B cell (primary cell): Measurements from ENCODE around the gene GNAI2. TPM values are rescaled to one million over a fixed set of nuclear protein-coding genes. Genes with fewer than 3 reads are reported as not detected.

Source experiments
- ATAC-seq: fragments of 200-7000 bp; cut with Tn5 transposase; one replicate; pipeline ENCODE4 v1.10.0; 2021; ENCODE audit warnings: low read depth, mild to moderate bottlenecking, moderate number of reproducible peaks, moderate library complexity
- CTCF ChIA-PET: fragments of 350-600 bp; sonication (Branson Sonifier 250); formaldehyde crosslinking; loops from one replicate; lab custom pipeline; 2021; ENCODE audit warnings: antibody characterized with exemption, inconsistent platforms; lab: Charles Lee
- POLR2A ChIA-PET: fragments of 350-600 bp; sonication (Branson Sonifier 250); formaldehyde crosslinking; loops from one replicate; lab custom pipeline; 2021; ENCODE audit warnings: antibody characterized with exemption; lab: Charles Lee
- DNase-seq: peaks from one replicate; pipeline ENCODE4 v3.0.0; 2013
- H2AFZ ChIP-seq: 2 replicates; pipeline ENCODE4 v1.6.1; 2012; ENCODE audit warnings: mild to moderate bottlenecking, low read depth, low read length; ENCODE audit not compliant: insufficient read depth, poor library complexity, severe bottlenecking
- H3K27ac ChIP-seq, 2 donors: 1 replicate in 1 of 2; 2 replicates in 1 of 2; pipeline ENCODE4 v1.5.1; 2012 to 2013; ENCODE audit warnings: low read length in 2 of 2, mild to moderate bottlenecking in 2 of 2, moderate library complexity in 1 of 2
- H3K27me3 ChIP-seq, 4 experiments: fragments of 200-600 bp in 1 of 4; sonication (generic) in 1 of 4; replicated peaks in 1 of 4; 1 replicate in 2 of 4; 2 replicates in 2 of 4; pipeline versions ENCODE4 v1.6.1 to v1.7.0; 2013 to 2016; ENCODE audit warnings: low read length in 3 of 4, mild to moderate bottlenecking in 2 of 4, mixed read lengths in 1 of 4, moderate library complexity in 1 of 4; ENCODE audit not compliant: insufficient read depth in 4 of 4, control insufficient read depth in 3 of 4; ENCODE audit errors: control extremely low read depth in 1 of 4
- H3K36me3 ChIP-seq, 2 experiments: replicated peaks in 1 of 2; 1 replicate in 1 of 2; 2 replicates in 1 of 2; pipeline versions ENCODE4 v1.6.1 to v1.7.1; 2013; ENCODE audit warnings: low read length in 1 of 2; ENCODE audit not compliant: insufficient read depth in 2 of 2, control insufficient read depth in 1 of 2; ENCODE audit errors: control extremely low read depth in 1 of 2, extremely low read depth in 1 of 2
- H3K4me1 ChIP-seq, 2 donors: fragments of 200-600 bp in 1 of 2; sonication (generic) in 1 of 2; 1 replicate in 1 of 2; 2 replicates in 1 of 2; pipeline versions ENCODE4 v1.5.1 to v1.6.1; 2013 to 2017; ENCODE audit warnings: low read length in 2 of 2; ENCODE audit not compliant: control insufficient read depth in 2 of 2, insufficient read depth in 2 of 2
- H3K4me2 ChIP-seq: replicated peaks from 2 replicates; pipeline ENCODE3; 2012; ENCODE audit warnings: mild to moderate bottlenecking, low read depth, low read length; ENCODE audit not compliant: poor library complexity, severe bottlenecking
- H3K4me3 ChIP-seq, 5 experiments: fragments of 200-600 bp in 1 of 5; sonication (generic) in 1 of 5; 1 replicate in 3 of 5; 2 replicates in 2 of 5; pipeline versions ENCODE4 v1.5.1 to v1.7.0; 2011 to 2016; ENCODE audit warnings: low read length in 4 of 5, mild to moderate bottlenecking in 4 of 5, low read depth in 2 of 5, control low read depth in 1 of 5, moderate library complexity in 1 of 5; ENCODE audit not compliant: insufficient read depth in 1 of 5; ENCODE audit errors: control extremely low read depth in 1 of 5, extremely low read depth in 1 of 5
- H3K79me2 ChIP-seq: fragments of 200-600 bp; sonication (generic); one replicate; pipeline ENCODE4 v1.6.0; 2016; ENCODE audit warnings: low read length; ENCODE audit not compliant: control insufficient read depth, insufficient read depth
- H3K9ac ChIP-seq: fragments of 200-600 bp; sonication (generic); 2 replicates; pipeline ENCODE4 v1.6.1; 2017; ENCODE audit warnings: mild to moderate bottlenecking, low read length, moderate library complexity
- H3K9me3 ChIP-seq, 3 donors: one replicate each; pipeline versions ENCODE4 v1.6.1 to v1.7.1; 2013; ENCODE audit warnings: low read length in 2 of 3; ENCODE audit not compliant: control insufficient read depth in 2 of 3, insufficient read depth in 1 of 3; ENCODE audit errors: control extremely low read depth in 1 of 3
- H4K20me1 ChIP-seq: 2 replicates; pipeline ENCODE4 v1.6.0; 2012; ENCODE audit warnings: mild to moderate bottlenecking, low read length; ENCODE audit not compliant: insufficient read depth, control insufficient read depth, poor library complexity, severe bottlenecking
- H3K27ac Mint-ChIP-seq: one replicate; pipeline ENCODE4 v1.8.0; 2021; ENCODE audit warnings: mixed read lengths
- H3K27me3 Mint-ChIP-seq: one replicate; pipeline ENCODE4 v1.8.0; 2021; ENCODE audit warnings: mixed read lengths
- H3K4me1 Mint-ChIP-seq: one replicate; pipeline ENCODE4 v1.8.0; 2021; ENCODE audit warnings: mixed read lengths
- H3K4me3 Mint-ChIP-seq: one replicate; pipeline ENCODE4 v1.8.0; 2021; ENCODE audit warnings: mixed read lengths
- H3K9me3 Mint-ChIP-seq: one replicate; pipeline ENCODE4 v1.8.0; 2022; ENCODE audit warnings: mixed read lengths; ENCODE audit not compliant: insufficient read depth
- CTCF ChIP-seq: fragments of 200-600 bp; IDR thresholded peaks from one replicate; pipeline ENCODE4 v1.8.0; 2022; ENCODE audit warnings: antibody characterized with exemption, mild to moderate bottlenecking
- EZH2 ChIP-seq: IDR thresholded peaks from 2 replicates; pipeline ENCODE4 v1.6.1; 2012; ENCODE audit warnings: borderline replicate concordance, low read depth, mild to moderate bottlenecking, moderate library complexity, low read length; ENCODE audit not compliant: insufficient read depth, poor library complexity, severe bottlenecking
- whole genome bisulfite sequencing: methylation state at CpG from one replicate; pipeline ENCODE4 v1.1.5; 2013; ENCODE audit warnings: missing lambda C conversion rate; ENCODE audit not compliant: insufficient coverage; 5-methylcytosine and 5-hydroxymethylcytosine counted together
- intact Hi-C: fragments of 100-400 bp; cut with micrococcal nuclease; formaldehyde crosslinking; loops from one replicate; pipeline ENCODE4 v1.10.0; 2022
- polyA plus RNA-seq: library from polyadenylated mRNA; depleted of rRNA; stranded (reverse); fragments of >200 nt; gene quantifications from 2 replicates; pipeline ENCODE4 v1.2.3, GENCODE V29; 2012
- total RNA-seq, 2 donors: library from RNA; stranded (reverse); fragments of 120-200 nt in 1 of 2; gene quantifications; 1 replicate in 1 of 2; 2 replicates in 1 of 2; pipeline versions ENCODE4 v1.2.3 to v1.2.4, GENCODE V29; 2013 to 2022

Gene GNAI2
- total and polyA plus RNA-seq, 2 donors (not counting 1 experiment from before 2014, with no cell fraction given) = 302 to 491 TPM

- H3K4me1 ChIP-seq = no peaks in the 10 kb centered on the region
- no peaks in the 10 kb centered on the region for H3K79me2 ChIP-seq
- WGBS = 95% methylated on average over 5 of the region's 5 CpGs
- no peaks in the 10 kb centered on the region for H4K20me1 ChIP-seq
- ChIA-PET POLR2A (no interaction called here), CTCF (interaction anchor here (1.9 to 15.2 kb wide), 2 partner anchors 26 to 27 kb away, joined by 9 to 214 read pairs; partner anchors contain the start of gene GNAT1)
- peaks cover 0 to 5% (median 0%) of the 10 kb centered on the region in 4 experiments for H3K27me3 ChIP-seq
- no peak overlapping the region for H3K9ac ChIP-seq
- H3K9me3 Mint-ChIP-seq = no peaks in the 10 kb centered on the region
- H3K36me3 ChIP-seq = no peaks in the 10 kb centered on the region
- H3K9me3 ChIP-seq = peaks cover 0 to 2% (median 0%) of the 10 kb centered on the region in 3 donors
- no peak overlapping the region for H3K4me3 ChIP-seq
- no peak for DNase-seq
- no peaks in the 10 kb centered on the region for H3K4me1 Mint-ChIP-seq
- no peak for ATAC-seq
- H3K4me2 ChIP-seq = no peak overlapping the region
- H3K27ac ChIP-seq = no peak overlapping the region
- no peak overlapping the region for H3K4me3 Mint-ChIP-seq
- H3K27me3 Mint-ChIP-seq = peaks cover 10% of the 10 kb centered on the region
- no peak overlapping the region for H3K27ac Mint-ChIP-seq
- no peak for TF ChIP-seq EZH2
- intact Hi-C loops = no loop called here
- H2AFZ ChIP-seq = no peak overlapping the region
Observed at GRCh38 chr3:50219285-50219684, 16.7 kb upstream of the GNAI2 start.

GRCh38 chr3:50220109-50220508 lies 15.9 kb upstream of the GNAI2 start:
- Histone ChIP-seq H3K4me3 (no peak overlapping the region), H3K4me1 (no peaks in the 10 kb centered on the region), H3K36me3 (no peaks in the 10 kb centered on the region), H4K20me1 (no peaks in the 10 kb centered on the region), H3K9me3 (peaks cover 0 to 2% (median 0%) of the 10 kb centered on the region in 3 donors), H3K4me2 (no peak overlapping the region), H3K9ac (no peak overlapping the region), H3K79me2 (no peaks in the 10 kb centered on the region), H2AFZ (no peak overlapping the region), H3K27ac (no peak overlapping the region), H3K27me3 (peaks cover 0 to 5% (median 0%) of the 10 kb centered on the region in 4 experiments)
- ChIA-PET POLR2A (interaction anchor here (0.6 kb wide), 1 partner anchor 17 kb away, joined by 6 read pairs; no protein-coding TSS in a partner anchor), CTCF (interaction anchor here (0.7 to 15.2 kb wide), 6 partner anchors 26 to 98 kb away, joined by 3 to 214 read pairs (median 4); partner anchors contain the start of gene GNAT1)
- WGBS = 86% methylated on average over 6 of the region's 6 CpGs
- intact Hi-C loops = no loop called here
- Mint-ChIP-seq H3K27me3 (peaks cover 10% of the 10 kb centered on the region), H3K27ac (no peak overlapping the region), H3K9me3 (no peaks in the 10 kb centered on the region), H3K4me3 (no peak overlapping the region), H3K4me1 (no peaks in the 10 kb centered on the region)
- TF ChIP-seq CTCF = no peak
- no peak for TF ChIP-seq EZH2
- ATAC-seq (no peak), DNase-seq (no peak)
